OCI-LY1 (cell line): ENCODE measurements around the gene ULK3.

Source experiments
- EZH2 ChIP-seq: fragments of 200-600 bp; sonication (generic), shearing (Covaris generic); IDR thresholded peaks from 2 replicates; pipeline ENCODE4 v1.8.0; 2017; ENCODE audit warnings: borderline replicate concordance, mixed run types, mild to moderate bottlenecking, antibody characterized with exemption, low read length, moderate library complexity, mixed read lengths
- TF ChIP-seq, protein P1 (sequence below): fragments of 200-600 bp; sonication (generic), shearing (Covaris generic); IDR thresholded peaks from 2 replicates; pipeline ENCODE4 v1.5.1; 2017; ENCODE audit warnings: mild to moderate bottlenecking, antibody characterized with exemption, low read length, moderate library complexity, mixed read lengths

GRCh38 chr15:74825866-74826265 lies 17.1 kb downstream of the ULK3 start:
- TF ChIP-seq, protein P1, sequence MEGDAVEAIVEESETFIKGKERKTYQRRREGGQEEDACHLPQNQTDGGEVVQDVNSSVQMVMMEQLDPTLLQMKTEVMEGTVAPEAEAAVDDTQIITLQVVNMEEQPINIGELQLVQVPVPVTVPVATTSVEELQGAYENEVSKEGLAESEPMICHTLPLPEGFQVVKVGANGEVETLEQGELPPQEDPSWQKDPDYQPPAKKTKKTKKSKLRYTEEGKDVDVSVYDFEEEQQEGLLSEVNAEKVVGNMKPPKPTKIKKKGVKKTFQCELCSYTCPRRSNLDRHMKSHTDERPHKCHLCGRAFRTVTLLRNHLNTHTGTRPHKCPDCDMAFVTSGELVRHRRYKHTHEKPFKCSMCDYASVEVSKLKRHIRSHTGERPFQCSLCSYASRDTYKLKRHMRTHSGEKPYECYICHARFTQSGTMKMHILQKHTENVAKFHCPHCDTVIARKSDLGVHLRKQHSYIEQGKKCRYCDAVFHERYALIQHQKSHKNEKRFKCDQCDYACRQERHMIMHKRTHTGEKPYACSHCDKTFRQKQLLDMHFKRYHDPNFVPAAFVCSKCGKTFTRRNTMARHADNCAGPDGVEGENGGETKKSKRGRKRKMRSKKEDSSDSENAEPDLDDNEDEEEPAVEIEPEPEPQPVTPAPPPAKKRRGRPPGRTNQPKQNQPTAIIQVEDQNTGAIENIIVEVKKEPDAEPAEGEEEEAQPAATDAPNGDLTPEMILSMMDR: no peak
- TF ChIP-seq EZH2: no peak
